ENCODE results near the gene MRPL55.

- TF ChIP-seq CTCF (IDR thresholded peaks at IDR 0.05; ENCODE audit: insufficient read depth, low read length) (no peak), REST (IDR thresholded peaks at IDR 0.05; ENCODE audit: insufficient replicate concordance, low read depth) (no peak), POLR2AphosphoS5 (IDR thresholded peaks at IDR 0.05; ENCODE audit: low read depth) (no peak), GABPA (IDR thresholded peaks at IDR 0.05; ENCODE audit: low read depth) (no peak)
Measured at GRCh38 chr1:228096416-228097332, 12.4 kb downstream of the MRPL55 start.
